SK-N-SH treated with all-trans-retinoic acid at 6 μM for 48 hours (cell line): ENCODE results near the gene ISOC2.

ENCODE experiments used
- ATAC-seq: fragments of 200-7000 bp; cut with Tn5 transposase; 3 replicates; pipeline ENCODE4 v1.9.1; 2020; ENCODE audit warnings: mild to moderate bottlenecking, moderate library complexity
- ARNTL ChIP-seq: fragments of 450-650 bp; formaldehyde crosslinking; IDR thresholded peaks from 2 replicates; pipeline ENCODE4 v1.5.0; 2020; ENCODE audit warnings: low read depth, mild to moderate bottlenecking, moderate library complexity, borderline replicate concordance
- BACH2 ChIP-seq: fragments of 250-450 bp; sonication (Bioruptor Pico); IDR thresholded peaks from 2 replicates; pipeline ENCODE4 v1.9.0; 2021; ENCODE audit warnings: mild to moderate bottlenecking, borderline replicate concordance
- CSDC2 ChIP-seq: fragments of 250-450 bp; sonication (Bioruptor Pico); IDR thresholded peaks from 2 replicates; pipeline ENCODE4 v1.5.0; 2020; ENCODE audit warnings: mild to moderate bottlenecking, moderate library complexity
- ESRRG ChIP-seq: fragments of 250-450 bp; sonication (Bioruptor Pico); IDR thresholded peaks from 2 replicates; pipeline ENCODE4 v1.6.1; 2021; ENCODE audit warnings: mild to moderate bottlenecking
- GLIS3 ChIP-seq: fragments of 250-450 bp; sonication (Bioruptor Pico); IDR thresholded peaks from 2 replicates; pipeline ENCODE4 v1.5.0; 2020; ENCODE audit warnings: mild to moderate bottlenecking, moderate library complexity
- ISL1 ChIP-seq: fragments of 250-450 bp; sonication (Bioruptor Pico); IDR thresholded peaks from 2 replicates; pipeline ENCODE4 v2.1.2; 2022; ENCODE audit warnings: mild to moderate bottlenecking, moderate library complexity
- PPARA ChIP-seq: fragments of 250-450 bp; sonication (Bioruptor Pico); IDR thresholded peaks from 2 replicates; pipeline ENCODE4 v1.5.0; 2020; ENCODE audit warnings: mild to moderate bottlenecking, borderline replicate concordance
- RARB ChIP-seq: fragments of 250-450 bp; sonication (Bioruptor Pico); IDR thresholded peaks from 2 replicates; pipeline ENCODE4 v1.8.0; 2021; ENCODE audit warnings: mild to moderate bottlenecking, moderate library complexity
- SNAI2 ChIP-seq: fragments of 250-450 bp; sonication (Bioruptor Pico); IDR thresholded peaks from 2 replicates; pipeline ENCODE4 v1.5.0; 2020; ENCODE audit warnings: mild to moderate bottlenecking, moderate library complexity
- TCF4 ChIP-seq: fragments of 250-450 bp; sonication (Bioruptor Pico); IDR thresholded peaks from 2 replicates; pipeline ENCODE4 v1.8.0; 2021; ENCODE audit warnings: mild to moderate bottlenecking, moderate library complexity, borderline replicate concordance
- TOX ChIP-seq: fragments of 250-450 bp; sonication (Bioruptor Pico); IDR thresholded peaks from 2 replicates; pipeline ENCODE4 v1.8.0; 2021; ENCODE audit warnings: mild to moderate bottlenecking, moderate library complexity, borderline replicate concordance
- ZC3H10 ChIP-seq: fragments of 250-450 bp; sonication (Bioruptor Pico); IDR thresholded peaks from 2 replicates; pipeline ENCODE4 v1.5.1; 2021; ENCODE audit warnings: mild to moderate bottlenecking, moderate library complexity
- ZFP3 ChIP-seq: fragments of 250-450 bp; sonication (Bioruptor Pico); IDR thresholded peaks from 2 replicates; pipeline ENCODE4 v1.5.0; 2020; ENCODE audit warnings: mild to moderate bottlenecking, moderate library complexity
- ZFP30 ChIP-seq: fragments of 450-650 bp; formaldehyde crosslinking; IDR thresholded peaks from 2 replicates; pipeline ENCODE4 v1.5.0; 2022; ENCODE audit warnings: mild to moderate bottlenecking, moderate library complexity
- ZNF70 ChIP-seq: fragments of 450-650 bp; formaldehyde crosslinking; IDR thresholded peaks from 2 replicates; pipeline ENCODE4 v1.5.0; 2020; ENCODE audit warnings: mild to moderate bottlenecking, moderate library complexity
- ZNF8 ChIP-seq: fragments of 450-650 bp; formaldehyde crosslinking; IDR thresholded peaks from 2 replicates; pipeline ENCODE4 v1.5.0; 2020; ENCODE audit warnings: mild to moderate bottlenecking, moderate library complexity
- TF ChIP-seq, protein P1 (sequence below): fragments of 250-450 bp; sonication (Bioruptor Pico); IDR thresholded peaks from 2 replicates; pipeline ENCODE4 v1.8.0; 2021; ENCODE audit warnings: low read depth, mild to moderate bottlenecking, moderate library complexity, borderline replicate concordance
- TF ChIP-seq, protein P2 (sequence below): fragments of 250-450 bp; sonication (Bioruptor Pico); IDR thresholded peaks from 2 replicates; pipeline ENCODE4 v1.8.0; 2020; ENCODE audit warnings: mild to moderate bottlenecking, moderate library complexity, borderline replicate concordance
- TF ChIP-seq, protein P3 (sequence below): fragments of 250-450 bp; sonication (Bioruptor Pico); IDR thresholded peaks from 2 replicates; pipeline ENCODE4 v1.5.1; 2021; ENCODE audit warnings: mild to moderate bottlenecking, moderate library complexity
- TF ChIP-seq, protein P4 (sequence below): fragments of 250-450 bp; sonication (Bioruptor Pico); IDR thresholded peaks from 2 replicates; pipeline ENCODE4 v1.5.1; 2020; ENCODE audit warnings: low read depth, mild to moderate bottlenecking, moderate library complexity
- TF ChIP-seq, protein P5 (sequence below): fragments of 250-450 bp; sonication (Bioruptor Pico); IDR thresholded peaks from 2 replicates; pipeline ENCODE4 v1.5.0; 2020; ENCODE audit warnings: mild to moderate bottlenecking, moderate library complexity

The ISOC2 gene

DNA sequence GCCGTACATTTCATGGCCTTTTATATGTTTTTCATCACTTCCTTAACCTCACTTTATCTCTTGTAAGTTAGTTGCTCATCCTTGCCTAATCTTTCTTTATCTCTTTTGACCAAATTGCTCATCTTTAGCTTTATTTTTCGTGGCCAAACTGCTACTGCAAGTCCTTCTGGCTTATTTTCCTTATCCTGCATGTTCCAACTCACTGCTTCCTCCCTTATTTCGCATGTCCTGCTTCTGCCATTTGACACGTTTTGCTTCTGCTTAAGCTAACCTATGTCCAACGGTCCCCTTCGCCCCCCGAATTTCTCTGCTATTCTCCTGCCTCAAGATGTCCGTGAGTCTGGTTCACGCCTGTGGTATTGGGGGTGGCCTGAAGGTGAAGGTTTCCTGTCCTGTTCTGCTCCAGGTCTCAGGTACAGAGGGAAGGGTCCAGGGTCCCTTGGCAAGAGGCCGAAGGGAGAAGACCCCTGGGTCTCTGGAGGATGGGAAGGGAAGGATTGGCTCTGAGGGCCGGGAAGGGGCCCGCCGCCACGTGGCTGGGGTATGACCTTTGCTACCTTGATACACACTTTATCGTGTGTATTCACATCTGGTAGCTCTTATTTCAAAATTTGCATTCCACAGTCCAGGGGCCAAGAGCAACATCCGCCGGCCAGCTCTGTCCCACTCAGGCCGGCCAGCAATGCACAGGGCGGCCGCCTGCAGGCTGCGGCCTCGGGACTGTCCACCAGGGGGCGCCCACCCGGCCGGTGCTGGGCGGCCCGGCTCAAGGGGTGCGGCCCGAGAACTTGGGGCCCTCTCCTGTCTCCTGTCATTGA, 6.0 kb upstream of the ISOC2 start (continued):
- TF ChIP-seq ARNTL (CRISPR knock-in tag) = no peak
- no peak for TF ChIP-seq ZC3H10 (CRISPR knock-in tag)
- no peak for TF ChIP-seq TOX (CRISPR knock-in tag)
- TF ChIP-seq, protein P1, sequence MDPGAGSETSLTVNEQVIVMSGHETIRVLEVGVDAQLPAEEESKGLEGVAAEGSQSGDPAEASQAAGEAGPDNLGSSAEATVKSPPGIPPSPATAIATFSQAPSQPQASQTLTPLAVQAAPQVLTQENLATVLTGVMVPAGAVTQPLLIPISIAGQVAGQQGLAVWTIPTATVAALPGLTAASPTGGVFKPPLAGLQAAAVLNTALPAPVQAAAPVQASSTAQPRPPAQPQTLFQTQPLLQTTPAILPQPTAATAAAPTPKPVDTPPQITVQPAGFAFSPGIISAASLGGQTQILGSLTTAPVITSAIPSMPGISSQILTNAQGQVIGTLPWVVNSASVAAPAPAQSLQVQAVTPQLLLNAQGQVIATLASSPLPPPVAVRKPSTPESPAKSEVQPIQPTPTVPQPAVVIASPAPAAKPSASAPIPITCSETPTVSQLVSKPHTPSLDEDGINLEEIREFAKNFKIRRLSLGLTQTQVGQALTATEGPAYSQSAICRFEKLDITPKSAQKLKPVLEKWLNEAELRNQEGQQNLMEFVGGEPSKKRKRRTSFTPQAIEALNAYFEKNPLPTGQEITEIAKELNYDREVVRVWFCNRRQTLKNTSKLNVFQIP (CRISPR knock-in tag) = no peak
- no peak for TF ChIP-seq PPARA
- TF ChIP-seq CSDC2 (CRISPR knock-in tag) = no peak

DNA sequence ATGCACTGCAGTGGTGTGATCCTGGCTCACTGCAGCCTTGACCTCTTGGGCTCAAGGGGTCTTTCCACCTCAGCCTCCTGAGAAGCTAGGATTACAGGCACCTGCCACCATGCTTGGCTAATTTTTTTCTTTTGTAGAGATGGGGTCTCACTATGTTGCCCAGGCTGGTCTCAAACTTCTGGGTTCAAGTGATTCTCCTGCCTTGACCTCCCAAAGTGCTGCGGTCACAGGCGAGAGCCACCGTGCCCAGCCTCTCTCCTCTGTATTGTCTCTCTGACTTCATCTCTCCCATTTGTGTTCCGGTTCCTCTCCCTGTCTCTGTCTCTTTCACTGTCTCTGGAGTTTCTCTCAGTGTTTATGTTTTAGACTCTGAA, 4.8 kb upstream of the ISOC2 start:
- TF ChIP-seq ESRRG (CRISPR knock-in tag) (no peak), SNAI2 (CRISPR knock-in tag) (no peak), GLIS3 (CRISPR knock-in tag) (no peak), ZFP3 (CRISPR knock-in tag) (no peak), ZNF8 (CRISPR knock-in tag) (no peak), ZNF70 (CRISPR knock-in tag) (no peak), PPARA (no peak), BACH2 (CRISPR knock-in tag) (no peak), RARB (CRISPR knock-in tag) (no peak), TCF4 (CRISPR knock-in tag) (no peak)
- TF ChIP-seq, protein P2, sequence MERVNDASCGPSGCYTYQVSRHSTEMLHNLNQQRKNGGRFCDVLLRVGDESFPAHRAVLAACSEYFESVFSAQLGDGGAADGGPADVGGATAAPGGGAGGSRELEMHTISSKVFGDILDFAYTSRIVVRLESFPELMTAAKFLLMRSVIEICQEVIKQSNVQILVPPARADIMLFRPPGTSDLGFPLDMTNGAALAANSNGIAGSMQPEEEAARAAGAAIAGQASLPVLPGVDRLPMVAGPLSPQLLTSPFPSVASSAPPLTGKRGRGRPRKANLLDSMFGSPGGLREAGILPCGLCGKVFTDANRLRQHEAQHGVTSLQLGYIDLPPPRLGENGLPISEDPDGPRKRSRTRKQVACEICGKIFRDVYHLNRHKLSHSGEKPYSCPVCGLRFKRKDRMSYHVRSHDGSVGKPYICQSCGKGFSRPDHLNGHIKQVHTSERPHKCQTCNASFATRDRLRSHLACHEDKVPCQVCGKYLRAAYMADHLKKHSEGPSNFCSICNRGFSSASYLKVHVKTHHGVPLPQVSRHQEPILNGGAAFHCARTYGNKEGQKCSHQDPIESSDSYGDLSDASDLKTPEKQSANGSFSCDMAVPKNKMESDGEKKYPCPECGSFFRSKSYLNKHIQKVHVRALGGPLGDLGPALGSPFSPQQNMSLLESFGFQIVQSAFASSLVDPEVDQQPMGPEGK = no peak
- TF ChIP-seq, protein P3, sequence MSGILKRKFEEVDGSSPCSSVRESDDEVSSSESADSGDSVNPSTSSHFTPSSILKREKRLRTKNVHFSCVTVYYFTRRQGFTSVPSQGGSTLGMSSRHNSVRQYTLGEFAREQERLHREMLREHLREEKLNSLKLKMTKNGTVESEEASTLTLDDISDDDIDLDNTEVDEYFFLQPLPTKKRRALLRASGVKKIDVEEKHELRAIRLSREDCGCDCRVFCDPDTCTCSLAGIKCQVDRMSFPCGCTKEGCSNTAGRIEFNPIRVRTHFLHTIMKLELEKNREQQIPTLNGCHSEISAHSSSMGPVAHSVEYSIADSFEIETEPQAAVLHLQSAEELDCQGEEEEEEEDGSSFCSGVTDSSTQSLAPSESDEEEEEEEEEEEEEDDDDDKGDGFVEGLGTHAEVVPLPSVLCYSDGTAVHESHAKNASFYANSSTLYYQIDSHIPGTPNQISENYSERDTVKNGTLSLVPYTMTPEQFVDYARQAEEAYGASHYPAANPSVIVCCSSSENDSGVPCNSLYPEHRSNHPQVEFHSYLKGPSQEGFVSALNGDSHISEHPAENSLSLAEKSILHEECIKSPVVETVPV (CRISPR knock-in tag) = no peak
- TF ChIP-seq, protein P4, sequence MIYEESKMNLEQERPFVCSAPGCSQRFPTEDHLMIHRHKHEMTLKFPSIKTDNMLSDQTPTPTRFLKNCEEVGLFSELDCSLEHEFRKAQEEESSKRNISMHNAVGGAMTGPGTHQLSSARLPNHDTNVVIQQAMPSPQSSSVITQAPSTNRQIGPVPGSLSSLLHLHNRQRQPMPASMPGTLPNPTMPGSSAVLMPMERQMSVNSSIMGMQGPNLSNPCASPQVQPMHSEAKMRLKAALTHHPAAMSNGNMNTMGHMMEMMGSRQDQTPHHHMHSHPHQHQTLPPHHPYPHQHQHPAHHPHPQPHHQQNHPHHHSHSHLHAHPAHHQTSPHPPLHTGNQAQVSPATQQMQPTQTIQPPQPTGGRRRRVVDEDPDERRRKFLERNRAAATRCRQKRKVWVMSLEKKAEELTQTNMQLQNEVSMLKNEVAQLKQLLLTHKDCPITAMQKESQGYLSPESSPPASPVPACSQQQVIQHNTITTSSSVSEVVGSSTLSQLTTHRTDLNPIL (CRISPR knock-in tag) = no peak
- TF ChIP-seq, protein P5, sequence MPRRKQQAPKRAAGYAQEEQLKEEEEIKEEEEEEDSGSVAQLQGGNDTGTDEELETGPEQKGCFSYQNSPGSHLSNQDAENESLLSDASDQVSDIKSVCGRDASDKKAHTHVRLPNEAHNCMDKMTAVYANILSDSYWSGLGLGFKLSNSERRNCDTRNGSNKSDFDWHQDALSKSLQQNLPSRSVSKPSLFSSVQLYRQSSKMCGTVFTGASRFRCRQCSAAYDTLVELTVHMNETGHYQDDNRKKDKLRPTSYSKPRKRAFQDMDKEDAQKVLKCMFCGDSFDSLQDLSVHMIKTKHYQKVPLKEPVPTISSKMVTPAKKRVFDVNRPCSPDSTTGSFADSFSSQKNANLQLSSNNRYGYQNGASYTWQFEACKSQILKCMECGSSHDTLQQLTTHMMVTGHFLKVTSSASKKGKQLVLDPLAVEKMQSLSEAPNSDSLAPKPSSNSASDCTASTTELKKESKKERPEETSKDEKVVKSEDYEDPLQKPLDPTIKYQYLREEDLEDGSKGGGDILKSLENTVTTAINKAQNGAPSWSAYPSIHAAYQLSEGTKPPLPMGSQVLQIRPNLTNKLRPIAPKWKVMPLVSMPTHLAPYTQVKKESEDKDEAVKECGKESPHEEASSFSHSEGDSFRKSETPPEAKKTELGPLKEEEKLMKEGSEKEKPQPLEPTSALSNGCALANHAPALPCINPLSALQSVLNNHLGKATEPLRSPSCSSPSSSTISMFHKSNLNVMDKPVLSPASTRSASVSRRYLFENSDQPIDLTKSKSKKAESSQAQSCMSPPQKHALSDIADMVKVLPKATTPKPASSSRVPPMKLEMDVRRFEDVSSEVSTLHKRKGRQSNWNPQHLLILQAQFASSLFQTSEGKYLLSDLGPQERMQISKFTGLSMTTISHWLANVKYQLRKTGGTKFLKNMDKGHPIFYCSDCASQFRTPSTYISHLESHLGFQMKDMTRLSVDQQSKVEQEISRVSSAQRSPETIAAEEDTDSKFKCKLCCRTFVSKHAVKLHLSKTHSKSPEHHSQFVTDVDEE = no peak
- TF ChIP-seq, all 23 proteins: peak for 0
- no peak for ATAC-seq

DNA sequence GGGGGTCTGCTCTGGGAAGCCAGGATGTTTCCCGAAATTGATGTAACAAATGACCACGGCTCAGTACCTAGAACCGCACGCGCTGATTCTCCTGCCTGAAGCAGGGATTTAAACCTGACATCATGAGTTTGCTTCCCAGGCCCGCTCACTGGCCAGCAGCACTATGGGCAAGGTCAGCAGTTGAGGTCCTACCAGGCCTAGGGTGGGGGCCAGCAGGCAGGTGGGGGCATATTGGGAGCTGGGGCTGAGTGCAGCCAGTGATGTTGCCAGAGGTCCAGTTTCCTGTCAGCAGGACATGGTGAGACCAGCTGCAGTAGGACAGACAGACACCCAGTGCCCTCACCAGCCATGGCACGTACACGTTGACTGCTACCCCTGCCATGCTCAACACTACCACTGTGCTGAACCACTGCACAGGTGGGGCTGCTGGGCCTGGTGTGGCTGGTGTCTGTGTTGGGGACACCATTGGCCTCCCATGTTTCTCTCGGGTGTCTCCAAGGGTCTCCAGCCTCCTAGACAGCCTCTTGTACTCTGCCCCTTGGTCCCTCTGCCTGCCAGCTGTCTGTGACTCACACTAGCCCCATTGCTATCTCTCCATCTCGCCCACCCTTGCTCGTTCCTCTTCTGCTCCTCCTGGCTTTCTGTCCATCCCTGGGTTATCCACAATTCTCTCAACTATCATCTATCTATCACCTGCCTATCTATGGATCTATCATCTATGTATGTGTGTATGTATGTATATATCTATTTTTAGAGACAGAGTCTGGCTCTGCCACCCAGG, 4.2 kb upstream of the ISOC2 start:
- TF ChIP-seq, protein P3 (CRISPR knock-in tag) = no peak
- TF ChIP-seq ISL1 (CRISPR knock-in tag) = no peak
- TF ChIP-seq ZNF8 (CRISPR knock-in tag) = no peak
- TF ChIP-seq ZFP3 (CRISPR knock-in tag) = no peak
- TF ChIP-seq ARNTL (CRISPR knock-in tag) = no peak
- TF ChIP-seq TCF4 (CRISPR knock-in tag) = no peak
- TF ChIP-seq, protein P2 = no peak
- no peak for TF ChIP-seq SNAI2 (CRISPR knock-in tag)
- no peak for TF ChIP-seq RARB (CRISPR knock-in tag)
- no peak for TF ChIP-seq ZFP30 (CRISPR knock-in tag)
- ATAC-seq = no peak
